ENCODE data around the gene C1QL4.

The C1QL4 gene

GRCh38 chr12:49367381-49368239, 30.6 kb upstream of the C1QL4 start, which contains the start of gene SPATS2:
Gene SPATS2 (plus strand): TSS chr12:49367462. CDS start chr12:49461013, 93,551 bp downstream.
- no peak for TF ChIP-seq CTCF (IDR thresholded peaks at IDR 0.05; ENCODE audit: control insufficient read depth, insufficient read depth, low read depth, low read length, missing control alignments)
- no peak for DNase-seq (ENCODE audit: low read depth)
- H3K4me3 ChIP-seq (ENCODE audit: control insufficient read depth, low read depth, low read length): peak within 1 kb of the TSS; percentile 94

- peak; percentile 61 for DNase-seq (ENCODE audit: low read depth)
- H3K4me3 ChIP-seq (ENCODE audit: control insufficient read depth, low read depth, low read length): peak overlapping the region; percentile 94
- peak; percentile 29 for TF ChIP-seq CTCF (IDR thresholded peaks at IDR 0.05; ENCODE audit: control insufficient read depth, insufficient read depth, low read depth, low read length, missing control alignments)
Observed at GRCh38 chr12:49366652-49367380, 29.8 kb upstream of the C1QL4 start.

GRCh38 chr12:49366096-49366651, 29.2 kb upstream of the C1QL4 start:
- no peak for DNase-seq (ENCODE audit: low read depth)
- peak overlapping the region; percentile 94 for H3K4me3 ChIP-seq (ENCODE audit: control insufficient read depth, low read depth, low read length)
- no peak for TF ChIP-seq CTCF (IDR thresholded peaks at IDR 0.05; ENCODE audit: control insufficient read depth, insufficient read depth, low read depth, low read length, missing control alignments)

DNA sequence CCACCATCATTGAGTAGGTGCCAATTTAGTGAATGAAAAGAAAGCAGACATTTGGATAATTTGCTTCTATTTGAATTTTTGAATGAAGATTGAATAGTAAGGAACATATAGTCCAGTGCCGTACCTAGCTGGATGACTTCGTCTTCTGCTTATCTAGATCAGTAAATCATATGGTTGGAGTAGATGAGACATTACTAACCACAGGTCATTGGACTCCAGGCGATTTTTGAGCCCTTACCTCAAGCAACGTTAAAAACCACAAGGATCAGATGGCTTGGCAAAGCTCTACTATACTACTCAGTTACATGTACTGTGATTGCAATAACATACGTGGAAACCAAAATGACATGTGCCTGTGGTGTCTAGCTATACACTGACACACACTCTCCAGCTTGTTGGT, 28.6 kb upstream of the C1QL4 start:
- TF ChIP-seq CTCF (IDR thresholded peaks at IDR 0.05; ENCODE audit: control insufficient read depth, insufficient read depth, low read depth, low read length, missing control alignments): no peak
- DNase-seq (ENCODE audit: low read depth): no peak
- H3K4me3 ChIP-seq (ENCODE audit: control insufficient read depth, low read depth, low read length): peak overlapping the region; percentile 94; the same call in 1 of the 2 replicates

- DNase-seq (ENCODE audit: low read depth): no peak
- H3K4me3 ChIP-seq (ENCODE audit: control insufficient read depth, low read depth, low read length): no peak overlapping the region
- TF ChIP-seq CTCF (IDR thresholded peaks at IDR 0.05; ENCODE audit: control insufficient read depth, insufficient read depth, low read depth, low read length, missing control alignments): no peak
Observed at GRCh38 chr12:49364989-49365388, 28.0 kb upstream of the C1QL4 start.

GRCh38 chr12:49362077-49362476, 25.1 kb upstream of the C1QL4 start:
- no peak for TF ChIP-seq CTCF (IDR thresholded peaks at IDR 0.05; ENCODE audit: control insufficient read depth, insufficient read depth, low read depth, low read length, missing control alignments)
- no peak overlapping the region for H3K4me3 ChIP-seq (ENCODE audit: control insufficient read depth, low read depth, low read length)
- no peak for DNase-seq (ENCODE audit: low read depth)

All from AG09309 (cell line).